ENCODE measurements around the gene RIOK2.

Gene RIOK2

DNA sequence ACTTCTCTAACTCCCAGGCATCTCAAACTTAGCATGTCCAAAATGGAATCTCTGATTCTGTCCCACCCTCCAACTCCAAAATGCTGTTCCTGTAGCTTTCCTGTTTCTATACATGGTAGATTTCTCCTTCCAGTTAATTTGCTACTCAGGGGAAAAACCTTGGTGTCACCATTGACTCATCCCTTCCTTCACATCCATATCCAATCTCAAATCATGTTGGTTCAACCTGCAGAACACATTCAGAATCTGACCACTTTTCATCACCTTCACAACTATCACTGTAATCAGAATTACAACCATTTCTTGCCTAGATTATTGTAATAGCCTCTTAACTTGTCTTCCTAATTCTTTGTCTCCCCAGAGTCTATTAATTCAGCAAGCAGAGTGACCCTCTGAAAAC lies 10.8 kb downstream of the RIOK2 start:
- TF ChIP-seq, protein P1, sequence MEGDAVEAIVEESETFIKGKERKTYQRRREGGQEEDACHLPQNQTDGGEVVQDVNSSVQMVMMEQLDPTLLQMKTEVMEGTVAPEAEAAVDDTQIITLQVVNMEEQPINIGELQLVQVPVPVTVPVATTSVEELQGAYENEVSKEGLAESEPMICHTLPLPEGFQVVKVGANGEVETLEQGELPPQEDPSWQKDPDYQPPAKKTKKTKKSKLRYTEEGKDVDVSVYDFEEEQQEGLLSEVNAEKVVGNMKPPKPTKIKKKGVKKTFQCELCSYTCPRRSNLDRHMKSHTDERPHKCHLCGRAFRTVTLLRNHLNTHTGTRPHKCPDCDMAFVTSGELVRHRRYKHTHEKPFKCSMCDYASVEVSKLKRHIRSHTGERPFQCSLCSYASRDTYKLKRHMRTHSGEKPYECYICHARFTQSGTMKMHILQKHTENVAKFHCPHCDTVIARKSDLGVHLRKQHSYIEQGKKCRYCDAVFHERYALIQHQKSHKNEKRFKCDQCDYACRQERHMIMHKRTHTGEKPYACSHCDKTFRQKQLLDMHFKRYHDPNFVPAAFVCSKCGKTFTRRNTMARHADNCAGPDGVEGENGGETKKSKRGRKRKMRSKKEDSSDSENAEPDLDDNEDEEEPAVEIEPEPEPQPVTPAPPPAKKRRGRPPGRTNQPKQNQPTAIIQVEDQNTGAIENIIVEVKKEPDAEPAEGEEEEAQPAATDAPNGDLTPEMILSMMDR (IDR thresholded peaks at IDR 0.05; ENCODE audit: low read depth, low read length) = no peak

DNA sequence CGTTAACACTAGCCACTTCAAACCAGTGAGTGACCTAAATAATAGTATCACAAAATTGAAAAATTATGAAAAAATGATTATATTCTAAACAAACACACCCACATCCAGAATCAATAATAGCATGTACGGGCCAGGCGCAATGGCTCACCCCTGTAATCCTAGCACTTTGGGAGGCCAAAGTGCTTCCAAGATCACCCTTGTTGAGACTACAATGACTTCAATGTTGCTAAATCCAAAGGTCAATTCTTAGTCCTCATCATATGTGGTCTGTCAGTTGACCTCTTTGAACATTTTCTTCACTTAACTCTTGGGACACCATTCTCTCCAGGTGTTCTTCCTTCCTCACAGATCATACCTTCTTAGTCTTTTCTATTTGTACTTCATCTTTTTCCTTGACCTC lies 11.3 kb downstream of the RIOK2 start:
- TF ChIP-seq, protein P1 (IDR thresholded peaks at IDR 0.05; ENCODE audit: low read depth, low read length) = no peak
- no peak overlapping the region for H3K4me3 ChIP-seq (replicated peaks in 1 of 2; ENCODE audit: low read depth in 2 of 2, low read length in 2 of 2)
- no peak for DNase-seq (ENCODE audit: low read depth in 2 of 2)

More for the DNA sequence above, 10.8 kb downstream of the RIOK2 start:
- H3K4me3 ChIP-seq (replicated peaks in 1 of 2; ENCODE audit: low read depth in 2 of 2, low read length in 2 of 2) = no peak overlapping the region
- no peak for DNase-seq (ENCODE audit: low read depth in 2 of 2)

DNA sequence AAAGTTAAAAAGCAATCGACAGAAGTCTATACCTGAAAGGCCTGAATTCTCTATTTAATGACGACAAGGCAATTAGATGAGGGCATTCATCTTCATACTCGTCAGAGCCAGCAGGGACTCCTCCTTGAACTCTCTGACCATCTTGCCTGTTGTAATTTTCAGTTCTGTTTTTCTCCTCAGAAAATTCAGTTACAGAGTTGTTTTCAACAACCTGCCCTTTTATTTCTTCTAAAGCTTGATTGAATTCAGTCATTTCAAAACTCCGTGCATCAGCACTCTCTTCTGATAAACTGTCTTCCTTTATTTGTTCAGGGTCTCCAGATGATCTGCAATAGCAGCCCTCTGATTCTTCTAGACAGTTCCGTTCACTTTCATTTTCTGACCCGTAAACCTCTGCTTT lies 15.6 kb downstream of the RIOK2 start:
- no peak for DNase-seq (ENCODE audit: low read depth in 2 of 2)
- TF ChIP-seq, protein P1 (IDR thresholded peaks at IDR 0.05; ENCODE audit: low read depth, low read length) = no peak
- no peak overlapping the region for H3K4me3 ChIP-seq (replicated peaks in 1 of 2; ENCODE audit: low read depth in 2 of 2, low read length in 2 of 2)

DNA sequence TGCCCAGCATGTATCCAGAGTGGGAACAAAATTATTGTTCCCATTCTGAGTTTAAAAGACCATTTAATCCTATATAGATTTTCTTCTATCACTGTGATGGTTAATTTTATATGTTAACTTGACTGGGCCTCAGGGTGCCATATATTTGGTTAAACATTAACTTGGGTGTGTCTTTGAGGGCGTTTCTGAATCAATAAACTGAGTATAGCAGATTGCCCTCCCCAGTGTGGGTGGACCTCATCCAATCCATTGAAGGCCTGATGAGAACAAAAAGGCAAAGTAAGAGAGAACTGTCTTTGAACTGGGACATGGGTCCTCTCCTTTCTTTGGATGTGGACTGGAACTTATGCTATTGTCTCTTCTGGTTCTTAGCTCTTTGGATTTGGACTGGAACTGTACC lies 17.3 kb downstream of the RIOK2 start:
- TF ChIP-seq, protein P1 (IDR thresholded peaks at IDR 0.05; ENCODE audit: low read depth, low read length) = no peak
- H3K4me3 ChIP-seq (replicated peaks in 1 of 2; ENCODE audit: low read depth in 2 of 2, low read length in 2 of 2) = no peak overlapping the region
- DNase-seq (ENCODE audit: low read depth in 2 of 2) = no peak

DNA sequence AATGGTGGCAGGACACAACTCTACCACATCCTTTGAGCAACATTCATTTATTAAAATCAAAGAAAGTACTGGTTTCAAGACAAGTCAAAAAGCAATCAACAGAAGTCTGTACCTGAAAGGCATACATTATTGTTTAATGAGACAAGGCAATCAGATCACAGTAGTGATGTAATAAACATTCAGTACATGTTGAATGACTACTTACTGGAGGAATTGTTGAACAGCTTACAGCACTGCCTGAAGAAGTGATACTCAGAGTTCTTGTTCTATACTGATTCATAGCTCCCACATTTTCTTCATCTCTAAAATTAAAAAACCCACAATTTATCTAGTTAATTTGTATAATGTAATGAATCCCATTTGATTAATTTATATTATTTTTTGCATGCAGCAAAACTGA lies 18.2 kb downstream of the RIOK2 start:
- H3K4me3 ChIP-seq (replicated peaks in 1 of 2; ENCODE audit: low read depth in 2 of 2, low read length in 2 of 2) = no peak overlapping the region
- TF ChIP-seq, protein P1 (IDR thresholded peaks at IDR 0.05; ENCODE audit: low read depth, low read length) = no peak
- DNase-seq (ENCODE audit: low read depth in 2 of 2) = peak in 1 of 2 donors; percentile 42

DNA sequence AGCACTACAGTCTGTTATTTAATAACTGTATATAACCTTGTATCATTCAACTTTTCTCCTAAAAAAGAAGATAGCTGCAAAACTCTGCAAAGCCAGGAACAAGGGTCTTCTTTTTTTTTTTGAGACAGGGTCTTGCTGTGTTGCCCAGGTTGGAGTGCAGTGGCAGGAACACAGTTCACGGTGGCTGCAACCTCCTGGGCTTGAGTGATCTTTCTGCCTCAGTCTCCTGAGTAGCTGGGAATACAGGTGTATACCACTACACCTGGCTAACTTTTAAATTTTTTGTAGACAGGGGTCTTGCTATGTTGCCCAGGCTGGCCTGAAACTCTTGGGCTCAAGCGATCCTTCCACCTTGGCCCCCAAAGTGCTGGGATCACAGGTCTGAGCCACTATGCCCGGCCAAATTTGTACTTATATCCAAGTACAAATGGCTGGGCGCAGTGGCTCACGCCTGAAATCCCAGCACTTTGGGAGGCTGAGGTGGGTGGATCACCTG lies 19.2 kb downstream of the RIOK2 start:
- TF ChIP-seq, protein P1 (IDR thresholded peaks at IDR 0.05; ENCODE audit: low read depth, low read length) = no peak
- no peak overlapping the region for H3K4me3 ChIP-seq (replicated peaks in 1 of 2; ENCODE audit: low read depth in 2 of 2, low read length in 2 of 2)
- DNase-seq (ENCODE audit: low read depth in 2 of 2) = no peak

DNA sequence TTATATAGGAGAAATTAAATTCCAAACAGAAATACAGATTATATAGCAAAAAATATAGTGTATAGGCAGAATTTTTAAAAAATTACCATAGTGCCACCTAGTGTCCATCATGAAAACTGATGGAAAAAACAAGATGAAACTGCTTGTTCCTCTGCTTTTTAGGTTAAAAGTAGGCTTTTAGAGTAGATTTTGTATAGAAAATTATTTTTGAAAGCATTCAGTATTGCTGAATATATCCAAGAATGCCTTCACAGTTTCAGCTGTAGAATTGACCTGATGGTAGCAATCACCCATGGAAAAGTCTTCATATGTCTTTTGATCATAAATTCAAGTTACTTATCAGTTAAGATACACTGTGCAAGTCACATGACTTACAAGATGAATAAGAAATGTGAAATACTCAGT lies 19.7 kb downstream of the RIOK2 start:
- TF ChIP-seq, protein P1 (IDR thresholded peaks at IDR 0.05; ENCODE audit: low read depth, low read length) = peak; percentile 40
- no peak overlapping the region for H3K4me3 ChIP-seq (replicated peaks in 1 of 2; ENCODE audit: low read depth in 2 of 2, low read length in 2 of 2)
- peak; percentile 36 to 55 for DNase-seq (ENCODE audit: low read depth in 2 of 2)
